ENCODE measurements around the gene OSCAR.

Gene OSCAR

DNA sequence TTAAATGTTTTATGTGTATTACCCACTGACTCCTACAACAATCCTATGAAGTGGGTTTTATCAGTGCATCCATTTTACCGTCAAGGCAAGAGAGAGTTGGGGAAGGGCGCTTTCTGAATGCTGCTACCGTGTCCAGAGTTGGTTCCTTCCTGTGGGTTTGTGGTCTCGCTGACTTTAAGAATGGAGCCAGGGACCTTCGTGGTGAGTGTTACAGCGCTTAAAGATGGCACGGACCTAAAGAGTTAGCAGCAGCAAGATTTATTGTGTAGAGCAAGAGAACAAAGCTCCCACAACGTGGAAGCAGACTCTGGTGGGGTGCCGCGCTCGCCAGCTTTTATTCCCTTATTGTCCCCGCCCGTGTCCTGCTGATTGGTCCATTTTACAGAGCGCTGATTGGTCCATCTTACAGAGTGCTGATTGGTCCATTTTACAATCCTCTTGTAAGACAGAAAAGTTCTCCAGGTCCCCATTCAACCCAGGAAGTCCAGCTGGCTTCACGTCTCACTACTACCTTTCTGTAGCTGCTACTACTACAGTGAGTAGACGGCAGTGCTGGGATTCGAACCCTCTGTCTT is 6.1 kb downstream of the OSCAR start:
- DNase-seq (ENCODE audit: low read depth in 2 of 2) = no peak

DNA sequence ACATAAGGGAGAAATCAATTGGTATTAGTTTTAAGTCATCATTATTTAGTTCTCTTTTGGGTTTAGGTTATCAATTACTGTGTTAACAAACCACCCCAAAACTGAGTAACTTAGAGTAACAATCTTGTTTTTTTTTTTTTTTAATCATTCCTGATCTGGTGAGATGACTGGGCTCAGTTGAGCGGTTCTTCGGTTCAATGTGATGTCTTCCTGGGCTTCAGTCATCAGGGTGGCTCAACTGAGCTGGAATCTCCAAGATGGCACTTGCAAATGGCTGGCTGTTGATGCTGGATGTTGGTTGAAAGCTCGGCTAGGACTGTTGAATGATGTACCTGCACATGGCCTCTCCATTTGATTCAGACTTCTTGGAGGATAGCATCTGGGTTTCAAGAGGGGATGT is 16.2 kb downstream of the OSCAR start:
- DNase-seq (ENCODE audit: low read depth in 2 of 2) = no peak

DNA sequence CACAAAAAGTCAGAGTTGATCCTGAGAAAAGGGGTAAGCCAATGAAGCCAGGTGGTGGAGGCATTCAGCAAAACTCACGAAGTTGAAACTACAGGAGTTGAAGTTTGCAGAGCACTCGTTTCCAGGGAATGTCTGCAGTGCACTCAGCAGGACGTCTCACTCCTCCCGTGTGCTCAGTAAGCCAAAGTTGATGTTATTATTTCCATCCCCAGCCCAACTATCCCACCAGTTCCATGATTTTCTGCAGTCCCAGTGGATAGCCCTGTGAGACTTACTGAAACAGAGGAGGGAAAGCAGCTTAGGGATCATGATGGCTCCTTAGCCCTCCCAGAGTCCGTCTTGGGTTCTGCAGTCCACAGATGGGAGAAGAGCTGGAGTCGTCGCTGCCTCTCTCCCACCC is 19.6 kb downstream of the OSCAR start, which contains the start of gene TARM1:
Gene TARM1, minus strand, starts transcription at position 334 of the 400 bp plus-strand sequence. Its CDS starts 25 bp downstream, at position 309.
- DNase-seq (ENCODE audit: low read depth in 2 of 2) = no peak

DNA sequence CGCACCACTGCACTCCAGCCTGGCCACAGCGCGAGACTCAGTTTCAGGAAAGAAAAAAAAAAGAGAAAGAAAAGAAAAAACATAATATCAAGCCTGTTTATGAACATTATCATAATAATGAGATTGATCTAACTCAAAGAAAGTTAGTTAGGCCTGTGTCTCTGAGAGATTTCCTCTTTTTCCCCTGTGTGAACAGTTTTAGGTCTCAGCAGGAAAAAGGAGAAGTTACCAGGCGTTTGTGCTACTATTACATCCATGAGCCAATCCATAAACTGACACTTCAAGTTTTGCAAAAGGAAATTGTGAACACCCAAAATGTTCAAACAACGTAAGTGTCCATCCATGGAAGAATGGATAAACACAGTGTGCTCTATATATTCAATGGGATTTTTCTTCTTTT is 23.3 kb downstream of the OSCAR start:
- DNase-seq (ENCODE audit: low read depth in 2 of 2) = no peak

DNA sequence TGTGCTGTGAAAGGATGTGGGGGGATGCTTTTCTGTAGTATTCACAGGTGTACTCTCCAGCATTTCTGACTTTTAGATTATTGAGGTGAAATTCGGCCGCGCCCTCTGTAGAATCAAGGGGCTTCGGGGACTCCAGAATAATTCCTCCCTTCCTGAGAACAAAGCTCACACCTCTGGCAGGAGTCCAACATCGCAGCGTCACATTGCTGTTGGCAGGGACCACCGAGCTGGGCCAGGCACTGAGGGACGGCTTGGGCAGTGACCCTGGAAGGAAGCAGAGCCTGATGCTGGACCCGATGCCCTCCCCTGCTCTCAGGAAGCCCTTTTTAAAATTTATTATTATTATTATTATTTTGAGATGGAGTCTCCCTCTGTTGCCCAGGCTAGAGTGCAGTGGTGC is 25.8 kb downstream of the OSCAR start:
- no peak for DNase-seq (ENCODE audit: low read depth in 2 of 2)

DNA sequence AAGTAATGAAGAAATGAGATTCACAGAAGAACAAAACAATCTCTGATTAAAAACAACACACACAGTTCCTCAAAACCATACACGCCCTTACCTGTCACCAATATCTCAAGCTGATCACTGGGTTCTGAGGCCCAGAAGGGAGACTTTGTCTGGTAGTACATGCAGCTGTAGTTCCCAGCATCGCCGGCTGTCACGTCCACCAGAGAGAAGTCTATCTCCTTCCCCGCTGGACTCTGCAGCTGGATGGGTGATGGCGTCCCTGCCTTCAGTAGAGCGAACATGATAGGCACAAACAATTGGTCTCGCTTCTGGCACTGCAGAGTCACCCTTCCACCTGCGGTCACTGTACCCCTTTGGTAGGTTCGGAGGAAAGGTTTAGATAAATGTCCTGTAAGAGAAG is 26.8 kb downstream of the OSCAR start:
- no peak for DNase-seq (ENCODE audit: low read depth in 2 of 2)

DNA sequence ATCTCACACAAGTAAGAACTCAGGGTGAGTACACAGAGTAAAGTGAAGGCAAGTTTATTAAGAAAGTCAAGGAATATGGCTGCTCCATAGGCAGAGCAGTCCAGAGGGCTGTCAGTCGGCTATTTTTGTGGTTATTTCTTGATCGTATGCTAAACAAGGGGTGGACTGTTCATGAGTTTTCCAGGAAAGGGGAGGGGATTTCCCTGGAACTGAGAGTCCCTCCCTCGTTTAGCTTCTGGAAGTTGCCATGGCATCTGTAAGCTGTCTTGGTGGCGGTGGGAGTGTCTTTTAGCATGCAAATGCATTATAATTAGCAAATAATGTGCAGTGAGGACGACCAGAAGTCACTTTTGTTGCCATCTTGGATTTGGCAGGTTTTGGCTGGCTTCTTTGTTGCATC is 31.1 kb downstream of the OSCAR start:
- DNase-seq (ENCODE audit: low read depth in 2 of 2) = no peak

DNA sequence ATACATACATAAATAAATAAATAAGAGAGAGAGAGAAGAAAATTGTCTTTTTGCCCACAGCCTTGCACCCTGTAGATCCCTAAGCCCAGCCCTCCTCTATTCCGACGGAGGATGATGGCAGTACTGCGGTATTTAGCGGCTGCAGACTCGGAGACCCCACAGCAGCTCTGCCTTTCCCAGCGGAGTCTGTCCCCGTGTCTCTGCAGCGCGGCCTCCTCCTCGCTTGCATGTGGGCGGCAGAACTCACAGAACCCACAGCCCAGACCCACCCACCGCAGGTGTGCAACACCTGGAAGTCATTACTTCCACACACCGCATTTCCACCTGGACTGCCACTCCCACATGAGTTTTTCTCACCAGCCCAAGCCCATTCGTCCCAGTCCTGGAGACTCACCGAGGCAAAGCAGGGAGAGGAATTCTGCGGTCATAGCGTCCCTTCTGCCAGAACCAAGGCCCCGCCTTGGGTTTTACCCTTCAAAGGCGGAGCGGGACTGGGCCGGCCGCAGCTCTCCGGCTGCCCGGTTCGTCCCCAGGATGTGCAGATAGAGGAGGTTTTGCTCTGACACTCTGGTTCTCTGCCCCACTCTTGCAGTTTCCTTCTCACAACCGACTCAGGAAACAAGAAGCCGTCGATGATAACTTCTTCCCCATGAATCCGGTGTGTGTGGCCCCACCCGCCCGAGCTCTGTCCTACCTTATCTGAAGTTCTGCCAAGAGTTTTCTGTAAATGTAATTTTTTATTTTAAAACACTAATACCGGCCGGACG is 37.1 kb downstream of the OSCAR start, which contains the start of gene VSTM1:
Gene VSTM1, minus strand, starts transcription at position 548 of the 767 bp plus-strand sequence. Its CDS starts 120 bp downstream, at position 428.
- no peak for DNase-seq (ENCODE audit: low read depth in 2 of 2)

DNA sequence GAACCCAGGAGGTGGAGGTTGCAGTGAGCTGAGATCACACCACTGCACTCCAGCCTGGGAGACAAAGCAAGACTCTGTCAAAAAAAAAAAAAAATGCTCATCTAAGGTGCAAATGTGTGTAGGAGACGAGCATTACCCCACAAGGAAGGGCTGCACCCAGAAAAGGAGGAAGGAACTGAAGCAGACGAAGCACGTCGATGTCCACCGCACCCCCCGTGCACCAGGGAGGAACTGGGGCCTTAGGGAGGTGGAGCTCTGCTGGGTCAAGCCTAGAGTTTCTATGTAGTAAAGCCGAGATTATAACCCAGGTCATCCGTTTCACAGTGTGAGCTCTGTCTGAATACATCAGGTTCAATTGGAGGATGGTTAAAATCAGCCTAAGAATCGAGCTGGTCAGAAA is 38.0 kb downstream of the OSCAR start:
- no peak for DNase-seq (ENCODE audit: low read depth in 2 of 2)

DNA sequence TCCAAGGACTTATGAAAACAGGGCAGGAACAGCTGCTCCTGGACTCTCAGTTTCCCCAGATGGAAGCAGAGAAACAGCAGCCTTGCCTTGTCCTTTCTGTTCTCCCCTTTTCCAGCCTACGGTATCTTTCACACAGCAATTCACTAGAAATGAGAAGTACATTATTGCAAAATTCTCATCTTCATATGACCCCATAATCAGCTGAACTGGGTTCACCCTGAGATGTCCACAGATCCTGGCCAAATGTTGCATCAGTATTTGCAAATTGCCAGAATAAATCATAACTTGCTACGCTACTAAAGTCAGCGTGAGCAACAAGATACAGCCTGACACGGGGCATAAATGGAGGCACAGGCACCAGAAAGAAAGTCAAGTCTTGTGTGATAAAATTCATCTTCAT is 53.0 kb downstream of the OSCAR start:
- DNase-seq (ENCODE audit: low read depth in 2 of 2) = no peak

DNA sequence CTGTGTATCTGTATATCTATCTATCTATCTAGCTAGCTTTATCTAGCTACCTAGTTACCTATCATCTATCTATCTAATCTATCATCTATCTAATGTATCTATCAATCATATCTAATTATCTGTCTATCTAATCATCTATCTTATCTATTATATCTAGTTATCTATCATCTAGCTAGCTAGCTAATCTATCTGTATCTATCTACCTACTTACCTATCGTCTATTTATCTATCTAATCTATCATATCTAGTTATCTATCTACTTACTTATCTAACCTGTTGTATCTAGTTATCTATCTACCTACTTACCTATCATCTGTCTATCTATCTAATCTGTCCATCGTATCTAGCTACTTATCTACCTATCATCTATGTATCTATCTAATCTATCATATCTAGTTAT is 54.8 kb downstream of the OSCAR start:
- DNase-seq (ENCODE audit: low read depth in 2 of 2) = no peak

All from stimulated activated CD4-positive, alpha-beta T cell treated with anti-CD3 and anti-CD28 coated beads, Interleukin-1b, Interleukin-23, amount 100 ng/mL, for 4 hours (primary cell).